H9 (cell line): ENCODE results near the gene IKZF1. TPM values are rescaled to one million over a fixed set of nuclear protein-coding genes. Genes with fewer than 3 reads are reported as not detected.

Experiments
- DNase-seq: peaks from one replicate; pipeline ENCODE4 v3.0.0-alpha.2; 2017
- H2AFZ ChIP-seq: one replicate; pipeline ENCODE4 v1.6.1; 2013; ENCODE audit warnings: mild to moderate bottlenecking, low read length, control low read depth, moderate library complexity
- H2AK5ac ChIP-seq: 2 replicates; pipeline ENCODE4 v1.6.1; 2013; ENCODE audit warnings: low read length, control low read depth, mixed read lengths; ENCODE audit not compliant: insufficient read length
- H2BK120ac ChIP-seq: one replicate; pipeline ENCODE4 v1.6.1; 2013; ENCODE audit warnings: low read depth, mild to moderate bottlenecking, low read length, control low read depth, inconsistent platforms; ENCODE audit not compliant: poor library complexity, severe bottlenecking
- H2BK12ac ChIP-seq: 2 replicates; pipeline ENCODE4 v1.6.1; 2013; ENCODE audit warnings: low read length, control low read depth, mixed read lengths, low read depth; ENCODE audit not compliant: insufficient read length
- H2BK15ac ChIP-seq: 2 replicates; pipeline ENCODE4 v1.6.1; 2013; ENCODE audit warnings: low read depth, low read length, control low read depth
- H2BK20ac ChIP-seq: one replicate; pipeline ENCODE4 v1.6.1; 2013; ENCODE audit warnings: low read depth, mild to moderate bottlenecking, low read length, control low read depth, inconsistent platforms; ENCODE audit not compliant: poor library complexity, severe bottlenecking
- H2BK5ac ChIP-seq: 2 replicates; pipeline ENCODE4 v1.6.1; 2013; ENCODE audit warnings: low read length, control low read depth, mixed read lengths; ENCODE audit not compliant: insufficient read length
- H3K14ac ChIP-seq: 2 replicates; pipeline ENCODE4 v1.6.1; 2013; ENCODE audit warnings: low read length, control low read depth; ENCODE audit not compliant: insufficient read depth
- H3K18ac ChIP-seq: 2 replicates; pipeline ENCODE4 v1.6.1; 2013; ENCODE audit warnings: low read depth, mild to moderate bottlenecking, mixed read lengths, low read length, control low read depth; ENCODE audit not compliant: insufficient read length
- H3K23ac ChIP-seq: 2 replicates; pipeline ENCODE4 v1.6.1; 2013; ENCODE audit warnings: low read length, control low read depth, mixed read lengths, low read depth; ENCODE audit not compliant: insufficient read length
- H3K23me2 ChIP-seq: 2 replicates; pipeline ENCODE4 v1.6.1; 2013; ENCODE audit warnings: low read depth, mild to moderate bottlenecking, mixed read lengths, low read length, control low read depth; ENCODE audit not compliant: insufficient read length, poor library complexity, severe bottlenecking
- H3K27ac ChIP-seq: 2 replicates; pipeline ENCODE4 v1.5.1; 2013; ENCODE audit warnings: low read length, control low read depth, mixed read lengths, low read depth; ENCODE audit not compliant: insufficient read length
- H3K27me3 ChIP-seq: 2 replicates; pipeline ENCODE4 v1.6.1; 2013; ENCODE audit warnings: low read length, control low read depth, inconsistent platforms; ENCODE audit not compliant: insufficient read depth
- H3K4ac ChIP-seq: 2 replicates; pipeline ENCODE4 v1.6.1; 2013; ENCODE audit warnings: low read depth, mild to moderate bottlenecking, control low read depth, inconsistent platforms, low read length, moderate library complexity
- H3K4me1 ChIP-seq: 2 replicates; pipeline ENCODE4 v1.6.1; 2013; ENCODE audit warnings: low read length, control low read depth, inconsistent platforms; ENCODE audit not compliant: insufficient read depth
- H3K4me2 ChIP-seq: 2 replicates; pipeline ENCODE4 v1.6.1; 2013; ENCODE audit warnings: low read length, control low read depth, mixed read lengths; ENCODE audit not compliant: insufficient read length, insufficient read depth
- H3K56ac ChIP-seq: 2 replicates; pipeline ENCODE4 v1.6.1; 2013; ENCODE audit warnings: low read depth, mild to moderate bottlenecking, mixed read lengths, low read length, control low read depth; ENCODE audit not compliant: insufficient read length
- H3K79me1 ChIP-seq: 2 replicates; pipeline ENCODE4 v1.6.1; 2013; ENCODE audit warnings: low read depth, mild to moderate bottlenecking, moderate library complexity, low read length, control low read depth, inconsistent platforms; ENCODE audit not compliant: insufficient read depth, poor library complexity, severe bottlenecking
- H3K79me2 ChIP-seq: 2 replicates; pipeline ENCODE4 v1.6.1; 2013; ENCODE audit warnings: low read length, control low read depth, inconsistent platforms; ENCODE audit not compliant: insufficient read depth
- H3K9ac ChIP-seq: 2 replicates; pipeline ENCODE4 v1.6.1; 2013; ENCODE audit warnings: low read length, control low read depth, mixed read lengths; ENCODE audit not compliant: insufficient read length; ENCODE audit errors: extremely low read depth
- H3K9me3 ChIP-seq: one replicate; pipeline ENCODE4 v1.6.1; 2013; ENCODE audit warnings: low read depth, low read length, inconsistent platforms; ENCODE audit not compliant: control insufficient read depth
- H3T11ph ChIP-seq: one replicate; pipeline ENCODE4 v1.6.1; 2013; ENCODE audit warnings: mild to moderate bottlenecking, low read length, control low read depth, inconsistent platforms
- H4K20me1 ChIP-seq: one replicate; pipeline ENCODE4 v1.6.1; 2013; ENCODE audit not compliant: control insufficient read depth, insufficient read length, insufficient read depth
- H4K5ac ChIP-seq: 2 replicates; pipeline ENCODE4 v1.6.1; 2013; ENCODE audit warnings: low read depth, mild to moderate bottlenecking, mixed read lengths, low read length, control low read depth; ENCODE audit not compliant: insufficient read length
- H4K8ac ChIP-seq: replicated peaks from 2 replicates; pipeline ENCODE4 v1.6.1; 2013; ENCODE audit warnings: low read length, control low read depth, mixed read lengths, low read depth; ENCODE audit not compliant: insufficient read length
- H4K91ac ChIP-seq: 2 replicates; pipeline ENCODE4 v1.6.1; 2013; ENCODE audit warnings: low read depth, mild to moderate bottlenecking, moderate library complexity, mixed read lengths, low read length, control low read depth; ENCODE audit not compliant: insufficient read length
- H3K27ac Mint-ChIP-seq, 3 experiments: 2 replicates in 2 of 3; 3 replicates in 1 of 3; pipeline ENCODE4 v1.8.0; 2020 to 2021; ENCODE audit warnings: mixed read lengths in 3 of 3, mild to moderate bottlenecking in 1 of 3, moderate library complexity in 1 of 3
- H3K27me3 Mint-ChIP-seq: 2 replicates; pipeline ENCODE4 v1.8.0; 2021; ENCODE audit warnings: low read depth, mild to moderate bottlenecking, moderate library complexity, mixed read lengths
- H3K36me3 Mint-ChIP-seq, 3 experiments: 2 replicates in 2 of 3; 3 replicates in 1 of 3; pipeline ENCODE4 v1.8.0; 2020 to 2021; ENCODE audit warnings: low read depth in 3 of 3, mixed read lengths in 3 of 3; ENCODE audit not compliant: insufficient read depth in 1 of 3
- H3K4me1 Mint-ChIP-seq, 2 experiments: 2 replicates each; pipeline ENCODE4 v1.8.0; 2020; ENCODE audit warnings: mixed read lengths in 2 of 2
- H3K4me3 Mint-ChIP-seq, 2 experiments: 2 replicates in 1 of 2; 3 replicates in 1 of 2; pipeline ENCODE4 v1.8.0; 2020 to 2021; ENCODE audit warnings: mild to moderate bottlenecking in 2 of 2, mixed read lengths in 2 of 2, moderate library complexity in 1 of 2
- H3K9me3 Mint-ChIP-seq, 2 experiments: 2 replicates in 1 of 2; 3 replicates in 1 of 2; pipeline ENCODE4 v1.8.0; 2020; ENCODE audit warnings: mild to moderate bottlenecking in 2 of 2, mixed read lengths in 2 of 2, moderate library complexity in 1 of 2
- CTCF ChIP-seq: fragments of 200-600 bp; sonication (generic); conservative IDR thresholded peaks from 3 replicates; pipeline ENCODE4 v1.8.0; 2021; ENCODE audit warnings: antibody characterized with exemption, mild to moderate bottlenecking
- WGBS: extraction: QIAGEN DNeasy Blood & Tissue Kit; methylation state at CpG from one replicate; pipeline ENCODE4 v1.1.7; 2013; ENCODE audit warnings: missing lambda C conversion rate, low lambda C conversion rate, mixed read lengths; ENCODE audit not compliant: insufficient read length; ENCODE audit errors: extremely low coverage; 5-methylcytosine and 5-hydroxymethylcytosine counted together
- total RNA-seq: library from RNA; stranded (reverse); gene quantifications from 2 replicates; pipeline ENCODE4 v1.2.1, GENCODE V29; 2021

IKZF1 gene
- total RNA-seq, 1 experiment from 2014 or later, result 0.98 TPM

GRCh38 chr7:50377356-50377755 is 72.8 kb downstream of the IKZF1 start:
- H3K23ac ChIP-seq, result no peak overlapping the region
- no peak overlapping the region for H3K14ac ChIP-seq
- H3K9ac ChIP-seq, result no peak overlapping the region
- no peak overlapping the region for H2AFZ ChIP-seq
- no peak overlapping the region for H3T11ph ChIP-seq
- Mint-ChIP-seq H3K4me1 (peaks cover 51 to 58% of the 10 kb centered on the region in 2 experiments), H3K4me3 (no peak overlapping the region), H3K36me3 (no peaks in the 10 kb centered on the region), H3K27me3 (no peaks in the 10 kb centered on the region), H3K27ac (no peak overlapping the region; a peak in 1 of 7 replicates), H3K9me3 (no peaks in the 10 kb centered on the region)
- H4K8ac ChIP-seq, result no peak overlapping the region
- peaks cover 10% of the 10 kb centered on the region; the same call in 1 of the 2 replicates for H3K4me1 ChIP-seq
- no peak overlapping the region for H3K4ac ChIP-seq
- H3K27ac ChIP-seq, result no peak overlapping the region
- no peaks in the 10 kb centered on the region for H3K79me1 ChIP-seq
- DNase-seq, result no peak
- no peak overlapping the region for H3K4me2 ChIP-seq
- no peak overlapping the region for H2BK12ac ChIP-seq
- H2BK20ac ChIP-seq, result no peak overlapping the region
- H3K23me2 ChIP-seq, result no peaks in the 10 kb centered on the region
- no peak for TF ChIP-seq CTCF
- H4K91ac ChIP-seq, result no peak overlapping the region
- H3K27me3 ChIP-seq, result no peaks in the 10 kb centered on the region
- no peaks in the 10 kb centered on the region for H3K79me2 ChIP-seq
- no peak overlapping the region for H3K18ac ChIP-seq
- H4K20me1 ChIP-seq, result no peaks in the 10 kb centered on the region
- H2BK5ac ChIP-seq, result no peak overlapping the region
- H4K5ac ChIP-seq, result no peak overlapping the region
- H2BK15ac ChIP-seq, result no peak overlapping the region
- no peak overlapping the region for H3K56ac ChIP-seq
- no peak overlapping the region for H2BK120ac ChIP-seq
- whole genome bisulfite sequencing, result no CpG with 5 or more reads among the region's 9 CpGs
- no peak overlapping the region for H2AK5ac ChIP-seq
- no peaks in the 10 kb centered on the region for H3K9me3 ChIP-seq
